NCI-H2029 treated with DMSO at 0.1 percent for 48 hours (cell line): Measurements from ENCODE around the gene NUAK1.
"Not testable (repeated sequence)": the region's sequence is repeated elsewhere in the genome, so short reads cannot be mapped to it uniquely, and the experiment has no call there.

Source experiments
- DNase-seq: peaks from one replicate; lab custom pipeline; 2025; lab: John Stamatoyannopoulos, UW

The NUAK1 gene

DNA sequence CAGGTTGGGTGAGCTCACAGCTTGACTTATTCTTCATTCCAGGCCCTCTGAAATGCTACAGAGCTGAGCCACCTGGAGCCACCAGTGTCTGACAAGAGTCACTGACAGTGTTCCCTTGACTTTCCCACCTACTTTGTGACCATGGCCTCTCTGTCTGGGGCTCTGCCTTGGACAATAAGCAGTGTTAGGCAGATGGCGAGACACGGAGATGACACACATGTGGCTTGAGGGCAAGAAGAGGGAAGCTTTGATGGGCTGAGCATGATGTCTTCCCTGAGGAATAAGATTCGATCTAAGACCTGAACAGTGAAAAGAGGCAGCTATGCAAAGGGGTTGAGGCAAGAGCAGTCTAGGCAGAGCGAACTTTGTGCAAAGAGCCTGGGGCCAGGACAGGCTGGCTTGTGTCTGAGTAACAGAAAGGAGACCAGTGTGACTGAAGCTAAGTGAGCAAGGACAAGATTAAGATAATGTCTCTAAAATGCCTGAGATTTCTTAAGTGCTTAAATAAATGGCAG, 105.5 kb downstream of the NUAK1 start:
- DNase-seq = no peak

GRCh38 chr12:106032623-106032925, 106.2 kb downstream of the NUAK1 start:
- DNase-seq = no peak

DNA sequence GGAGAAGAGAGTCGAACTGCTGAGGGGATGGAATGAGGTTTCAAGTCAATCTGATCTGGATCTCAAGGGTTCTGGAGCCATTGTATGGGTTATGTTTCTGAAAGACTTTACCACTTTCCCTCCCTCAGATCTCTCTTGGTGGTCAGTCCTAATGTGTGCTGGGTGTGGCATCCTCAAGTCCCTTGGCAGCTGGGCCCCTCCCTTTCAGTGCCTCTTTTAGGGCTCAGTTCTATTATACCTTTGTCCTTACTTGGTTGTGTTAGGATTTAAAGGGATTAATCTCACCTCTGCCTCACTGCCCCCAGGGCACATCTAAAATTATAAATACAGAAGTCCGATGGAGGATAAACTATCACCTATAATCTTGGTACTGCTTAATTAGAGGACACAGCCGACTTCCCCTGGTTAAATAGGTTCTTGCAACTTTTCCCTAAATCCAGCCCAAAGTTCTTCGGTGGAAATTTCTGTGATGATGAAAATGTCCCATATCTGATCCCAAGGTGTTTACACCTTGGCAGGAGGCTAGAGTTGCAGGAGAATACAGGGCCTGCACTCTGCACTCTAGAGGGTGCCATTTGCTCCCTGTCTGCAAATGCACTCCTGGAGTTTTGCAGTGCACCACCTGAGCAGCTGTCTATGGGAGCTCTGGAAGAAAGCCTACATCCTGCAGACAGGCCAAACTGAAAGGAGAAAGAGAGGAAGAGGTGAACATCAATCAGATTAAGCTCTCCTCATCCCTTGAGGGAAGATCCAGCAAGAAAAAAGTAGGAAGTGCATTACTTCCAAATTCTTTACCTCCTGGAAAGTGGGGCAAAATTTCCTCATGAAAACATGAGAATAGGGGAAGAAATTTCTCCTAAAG, 106.8 kb downstream of the NUAK1 start:
- DNase-seq = no peak

- DNase-seq = no peak
Observed at GRCh38 chr12:106030210-106031071, 108.3 kb downstream of the NUAK1 start.

- DNase-seq = no peak
Observed at GRCh38 chr12:106029532-106029931, 109.2 kb downstream of the NUAK1 start.

GRCh38 chr12:106027911-106028310, 110.8 kb downstream of the NUAK1 start:
- DNase-seq = no peak

GRCh38 chr12:106027286-106027685, 111.5 kb downstream of the NUAK1 start:
- DNase-seq = no peak

DNA sequence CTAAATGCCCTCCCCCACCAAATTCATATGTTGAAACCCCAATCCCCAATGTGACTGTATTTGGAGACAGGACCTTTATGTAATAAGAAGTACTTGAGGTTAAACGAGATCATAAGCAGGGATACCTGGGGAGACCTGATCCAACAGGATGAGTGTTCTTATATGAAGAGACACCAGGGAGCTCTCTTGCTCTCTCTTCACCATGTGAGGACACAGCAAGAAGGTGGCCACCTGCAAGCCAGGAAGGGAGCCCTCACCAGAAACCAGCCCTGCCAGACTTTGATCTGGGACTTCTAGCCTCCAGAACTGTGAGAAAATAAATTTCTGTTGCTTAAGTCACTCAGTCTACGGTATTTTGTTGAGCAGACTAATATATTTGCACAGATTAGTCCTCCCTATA, 113.6 kb downstream of the NUAK1 start:
- DNase-seq = no peak

DNA sequence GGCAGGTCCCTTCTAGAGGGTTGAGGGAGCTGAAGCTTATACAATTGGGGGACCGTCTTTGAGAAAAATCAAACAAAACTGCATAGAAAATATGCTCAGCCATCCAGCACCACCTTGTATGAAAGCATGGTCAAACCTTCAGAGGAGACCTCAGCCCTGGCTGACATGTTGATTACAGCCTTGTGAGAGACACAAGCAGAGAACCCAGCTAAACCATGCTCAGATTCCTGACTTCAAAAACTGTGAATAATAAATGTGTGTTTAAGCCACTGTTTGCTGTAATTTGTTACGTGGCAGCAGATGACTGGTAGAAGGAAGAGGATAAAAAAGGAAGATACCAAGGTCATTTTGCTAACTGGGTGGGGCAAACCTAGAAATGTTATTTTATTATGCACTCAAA, 115.7 kb downstream of the NUAK1 start:
- DNase-seq = no peak

DNA sequence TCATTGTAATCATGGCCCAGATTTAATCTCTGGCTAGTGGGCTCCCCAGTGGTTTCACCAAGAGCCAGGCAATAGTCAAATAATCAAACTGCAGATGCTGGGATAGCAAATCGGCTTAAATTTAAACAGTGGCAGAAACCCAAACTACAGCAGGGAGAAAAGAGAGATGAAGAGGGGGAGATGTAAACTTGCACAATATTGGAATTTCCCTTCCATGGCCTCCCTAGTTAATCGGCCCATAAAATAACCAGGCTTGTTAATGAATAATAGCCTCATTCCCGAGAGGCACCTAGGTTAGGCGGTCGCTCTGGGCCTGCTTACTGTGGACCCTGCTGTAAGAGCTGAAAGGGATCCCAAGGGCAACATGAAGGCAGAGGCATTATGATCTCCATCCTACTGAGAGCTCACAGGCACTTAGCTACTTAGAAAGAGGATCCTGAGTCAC, 116.2 kb downstream of the NUAK1 start:
- no peak for DNase-seq

DNA sequence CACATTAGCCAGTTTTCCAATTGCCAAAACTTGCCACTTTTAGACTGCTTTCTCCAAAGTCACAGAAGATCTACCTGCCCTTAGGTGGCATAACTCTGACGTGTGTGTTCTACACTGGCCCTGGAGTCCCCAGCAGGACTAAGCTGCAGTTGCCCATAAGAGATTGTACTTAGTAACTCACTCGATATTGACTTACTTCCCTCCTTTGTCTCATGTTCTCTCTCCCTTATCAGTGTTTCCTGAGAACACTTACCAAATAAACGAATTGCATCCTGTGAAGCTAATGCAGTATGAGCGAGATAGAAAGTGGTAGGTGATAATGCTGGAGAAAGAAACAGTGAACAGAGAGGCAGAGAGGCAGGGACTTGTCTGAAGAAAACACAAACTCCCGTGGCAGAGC, 117.2 kb downstream of the NUAK1 start:
- no peak for DNase-seq

- DNase-seq = no peak
Observed at GRCh38 chr12:106020736-106021135, 118.0 kb downstream of the NUAK1 start.

- no peak for DNase-seq
Observed at GRCh38 chr12:106019144-106019543, 119.6 kb downstream of the NUAK1 start.

GRCh38 chr12:106018286-106018685, 120.5 kb downstream of the NUAK1 start:
- no peak for DNase-seq

GRCh38 chr12:106016601-106017278, 122.0 kb downstream of the NUAK1 start:
- not testable (repeated sequence) for DNase-seq

DNA sequence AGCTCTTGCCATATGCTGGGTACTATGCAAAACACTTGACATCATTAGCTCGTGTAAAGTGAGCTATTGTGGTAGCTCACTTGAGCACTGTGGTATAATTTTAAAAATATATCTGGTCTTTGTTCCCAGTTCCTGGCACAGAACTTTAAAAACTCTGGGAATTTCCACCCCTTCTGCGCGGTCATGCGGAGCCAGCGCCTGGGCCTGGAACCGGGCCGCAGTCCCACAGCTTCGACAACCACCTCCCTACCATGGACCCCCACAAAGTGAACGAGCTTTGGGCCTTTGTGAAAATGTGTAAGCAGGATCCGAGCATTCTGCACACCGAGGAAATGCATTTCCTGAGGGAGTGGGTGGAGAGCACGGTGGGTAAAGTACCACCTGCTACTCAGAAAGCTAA, 123.1 kb downstream of the NUAK1 start:
- no peak for DNase-seq

DNA sequence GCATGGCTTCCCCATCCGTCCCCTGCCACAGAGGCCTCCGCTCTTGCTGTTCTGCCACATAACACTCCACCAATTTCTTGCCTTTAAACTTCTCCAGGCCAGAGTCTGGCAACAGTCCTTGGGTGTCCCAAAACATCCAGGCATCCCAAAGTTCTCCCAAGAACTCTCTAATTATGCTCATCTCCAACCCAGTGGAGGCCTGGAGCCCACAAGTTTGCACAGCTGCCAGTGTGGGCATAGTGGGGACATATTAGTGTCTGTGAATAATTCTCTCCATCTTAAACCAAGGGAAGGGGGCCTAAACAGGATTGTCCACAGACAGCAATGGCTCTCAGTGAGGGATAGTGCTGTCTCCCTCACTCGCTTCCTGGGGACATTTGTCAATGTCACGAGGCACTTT, 124.8 kb downstream of the NUAK1 start:
- no peak for DNase-seq
